T-helper 1 cell treated with Interleukin-12 subunit alpha and Interleukin-12 subunit beta and Interleukin-4 antibody, amounts not matched to agents 30 μg/mL and 1 μg/mL, for 36 hours (primary cell): ENCODE results near the gene GALNT18.

ENCODE experiments used
- H3K27ac Mint-ChIP-seq: one replicate; pipeline ENCODE4 v1.8.0; 2021; ENCODE audit warnings: mild to moderate bottlenecking, mixed read lengths
- H3K27me3 Mint-ChIP-seq: one replicate; pipeline ENCODE4 v1.8.0; 2021; ENCODE audit warnings: low read depth, mixed read lengths
- H3K36me3 Mint-ChIP-seq: one replicate; pipeline ENCODE4 v1.8.0; 2021; ENCODE audit warnings: low read depth, mixed read lengths
- H3K4me1 Mint-ChIP-seq: one replicate; pipeline ENCODE4 v1.8.0; 2021; ENCODE audit warnings: low read depth, mixed read lengths
- H3K4me3 Mint-ChIP-seq: one replicate; pipeline ENCODE4 v1.8.0; 2021; ENCODE audit warnings: mild to moderate bottlenecking, moderate library complexity, mixed read lengths
- H3K9me3 Mint-ChIP-seq: one replicate; pipeline ENCODE4 v1.8.0; 2021; ENCODE audit warnings: mixed read lengths

GALNT18 gene

DNA sequence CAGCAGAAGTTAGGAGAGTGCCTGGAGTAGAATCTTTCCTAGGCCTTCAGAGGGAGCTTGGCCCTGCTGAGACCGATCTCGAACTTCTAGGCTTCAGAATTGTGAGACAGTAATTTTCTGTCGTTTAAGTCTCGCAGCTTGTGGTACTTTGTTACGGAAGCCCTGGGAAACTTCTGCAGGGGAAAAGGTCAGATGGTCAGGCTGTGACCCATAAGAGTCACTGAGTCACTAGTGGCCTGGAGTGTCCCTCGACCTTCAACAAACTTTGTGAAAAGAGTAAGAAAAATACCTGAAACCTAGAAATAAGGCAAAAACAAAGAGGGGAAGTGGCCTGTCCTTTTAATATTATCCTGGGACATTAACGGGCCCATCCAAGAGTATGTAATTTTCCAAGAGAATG lies 303.3 kb downstream of the GALNT18 start:
- Mint-ChIP-seq H3K27ac (no peak overlapping the region), H3K27me3 (no peaks in the 10 kb centered on the region), H3K9me3 (no peaks in the 10 kb centered on the region), H3K4me3 (no peak overlapping the region), H3K4me1 (no peaks in the 10 kb centered on the region), H3K36me3 (no peaks in the 10 kb centered on the region)

DNA sequence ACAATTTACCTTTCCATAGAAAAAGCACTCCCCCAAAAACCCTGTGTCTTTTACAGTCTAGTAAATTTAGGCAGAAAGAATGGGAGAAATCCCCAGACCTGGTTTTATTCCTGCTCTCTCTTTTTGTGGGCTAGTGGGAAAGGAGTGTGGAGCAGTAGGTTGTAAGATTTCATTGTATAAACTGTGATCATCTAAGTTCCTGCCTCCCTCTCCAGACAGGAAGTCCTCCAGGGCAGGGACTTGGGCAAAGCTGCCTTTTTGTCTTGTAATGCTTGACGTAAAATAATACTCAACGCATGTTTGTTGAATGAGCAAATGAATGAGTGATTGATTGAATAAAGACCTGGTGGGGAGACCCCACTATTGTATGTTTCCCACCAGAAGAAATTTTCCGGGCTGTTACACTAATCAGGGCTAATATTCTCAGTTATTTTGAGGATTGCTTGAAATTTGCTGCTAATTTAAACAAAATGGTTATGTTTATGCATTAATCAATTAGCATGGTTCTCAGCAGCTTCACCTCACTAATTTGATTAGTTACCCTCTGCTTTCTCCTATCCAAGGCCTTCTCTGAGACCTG lies 305.1 kb downstream of the GALNT18 start:
- Mint-ChIP-seq H3K9me3 (no peaks in the 10 kb centered on the region), H3K36me3 (no peaks in the 10 kb centered on the region), H3K4me3 (no peak overlapping the region), H3K4me1 (no peaks in the 10 kb centered on the region), H3K27me3 (no peaks in the 10 kb centered on the region), H3K27ac (no peak overlapping the region)

- Mint-ChIP-seq H3K4me3 (no peak overlapping the region), H3K4me1 (peaks cover 6% of the 10 kb centered on the region), H3K27ac (no peak overlapping the region), H3K36me3 (no peaks in the 10 kb centered on the region), H3K27me3 (no peaks in the 10 kb centered on the region), H3K9me3 (peaks cover 7% of the 10 kb centered on the region)
These were observed 307.7 kb downstream of the GALNT18 start for GRCh38 chr11:11313902-11314692.

DNA sequence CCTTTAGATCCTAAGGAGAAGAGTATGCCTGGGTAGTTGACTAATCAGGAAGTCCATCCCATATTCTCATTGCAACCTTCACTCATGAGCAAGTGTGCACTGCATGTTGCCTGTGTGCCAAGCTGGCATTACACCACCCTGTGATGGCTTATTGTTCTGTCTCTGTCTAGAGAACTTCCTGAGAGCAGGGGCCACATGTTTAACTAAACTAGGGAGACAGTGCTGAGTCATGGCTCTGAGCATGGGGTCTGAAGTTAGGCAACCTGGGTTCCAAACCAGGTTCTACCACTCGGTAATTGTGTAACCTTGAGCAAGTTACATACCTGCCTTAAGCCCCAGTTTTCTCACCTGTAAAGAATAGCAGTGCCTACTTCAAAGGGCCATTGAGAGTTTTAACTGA lies 308.4 kb downstream of the GALNT18 start:
- Mint-ChIP-seq H3K27me3 (no peaks in the 10 kb centered on the region), H3K4me3 (no peak overlapping the region), H3K36me3 (no peaks in the 10 kb centered on the region), H3K4me1 (peaks cover 6% of the 10 kb centered on the region), H3K9me3 (peaks cover 7% of the 10 kb centered on the region), H3K27ac (no peak overlapping the region)

- peaks cover 6% of the 10 kb centered on the region for H3K4me1 Mint-ChIP-seq
- no peaks in the 10 kb centered on the region for H3K27me3 Mint-ChIP-seq
- no peak overlapping the region for H3K4me3 Mint-ChIP-seq
- no peak overlapping the region for H3K27ac Mint-ChIP-seq
- no peaks in the 10 kb centered on the region for H3K36me3 Mint-ChIP-seq
- H3K9me3 Mint-ChIP-seq = peaks cover 7% of the 10 kb centered on the region
These were observed 309.1 kb downstream of the GALNT18 start for GRCh38 chr11:11312738-11313137.

DNA sequence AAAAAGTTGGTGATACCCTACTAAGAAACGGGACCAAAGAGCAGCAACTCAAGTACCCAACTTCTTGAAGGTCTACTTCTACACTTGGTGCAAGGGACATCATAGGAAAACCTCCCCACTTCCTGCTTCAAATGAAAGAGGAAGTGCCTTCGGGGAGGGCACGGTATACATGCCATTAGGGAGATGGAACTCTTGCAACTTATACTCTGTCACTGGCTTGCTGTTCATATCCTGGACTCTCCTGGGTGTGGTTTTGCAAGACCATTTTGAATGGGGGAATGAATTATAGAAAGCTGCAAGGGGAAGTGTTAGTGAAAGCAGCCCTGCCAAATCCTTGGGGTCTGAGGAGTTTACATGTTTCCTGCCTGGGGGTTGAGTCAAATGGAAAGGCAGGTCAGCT lies 310.6 kb downstream of the GALNT18 start:
- no peak overlapping the region for H3K27ac Mint-ChIP-seq
- H3K9me3 Mint-ChIP-seq = peaks cover 7% of the 10 kb centered on the region

GRCh38 chr11:11309906-11310305 lies 311.9 kb downstream of the GALNT18 start:
- Mint-ChIP-seq H3K4me3 (no peak overlapping the region), H3K9me3 (peaks cover 7% of the 10 kb centered on the region), H3K27me3 (no peaks in the 10 kb centered on the region), H3K4me1 (peaks cover 6% of the 10 kb centered on the region), H3K27ac (no peak overlapping the region), H3K36me3 (no peaks in the 10 kb centered on the region)

More for the DNA sequence above, 310.6 kb downstream of the GALNT18 start:
- H3K36me3 Mint-ChIP-seq = no peaks in the 10 kb centered on the region
- H3K27me3 Mint-ChIP-seq = no peaks in the 10 kb centered on the region
- no peak overlapping the region for H3K4me3 Mint-ChIP-seq
- H3K4me1 Mint-ChIP-seq = peaks cover 6% of the 10 kb centered on the region

GRCh38 chr11:11308249-11308648 lies 313.6 kb downstream of the GALNT18 start:
- no peaks in the 10 kb centered on the region for H3K36me3 Mint-ChIP-seq
- no peak overlapping the region for H3K4me3 Mint-ChIP-seq
- H3K9me3 Mint-ChIP-seq = peaks cover 7% of the 10 kb centered on the region
- H3K4me1 Mint-ChIP-seq = peaks cover 6% of the 10 kb centered on the region
- no peaks in the 10 kb centered on the region for H3K27me3 Mint-ChIP-seq
- no peak overlapping the region for H3K27ac Mint-ChIP-seq

DNA sequence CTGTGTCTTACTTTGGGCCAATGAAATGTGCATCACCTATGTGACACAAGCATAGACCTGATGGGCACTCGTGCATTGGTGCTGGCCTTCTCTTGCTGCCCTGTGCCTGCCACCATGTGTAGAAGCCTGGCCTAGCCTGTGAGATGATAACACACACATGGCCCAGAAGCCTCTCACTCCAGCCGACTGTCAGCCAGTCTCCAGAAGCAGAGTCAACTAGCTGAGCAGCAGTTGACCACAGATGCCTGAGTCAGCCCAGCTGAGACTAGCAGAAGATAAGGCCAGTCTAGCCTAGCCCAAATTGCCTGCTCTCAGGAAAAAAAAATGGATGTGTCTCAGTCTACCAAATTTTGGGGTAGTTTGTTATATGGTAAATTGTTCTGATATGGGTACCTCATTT lies 314.9 kb downstream of the GALNT18 start:
- H3K27ac Mint-ChIP-seq = no peak overlapping the region
- no peak overlapping the region for H3K4me3 Mint-ChIP-seq
- no peaks in the 10 kb centered on the region for H3K36me3 Mint-ChIP-seq
- H3K4me1 Mint-ChIP-seq = peaks cover 6% of the 10 kb centered on the region
- H3K9me3 Mint-ChIP-seq = peaks cover 7% of the 10 kb centered on the region
- no peaks in the 10 kb centered on the region for H3K27me3 Mint-ChIP-seq

GRCh38 chr11:11304550-11304949 lies 317.3 kb downstream of the GALNT18 start:
- Mint-ChIP-seq H3K27me3 (no peaks in the 10 kb centered on the region), H3K4me3 (no peak overlapping the region), H3K27ac (no peak overlapping the region), H3K4me1 (no peaks in the 10 kb centered on the region), H3K9me3 (no peaks in the 10 kb centered on the region), H3K36me3 (no peaks in the 10 kb centered on the region)

GRCh38 chr11:11302565-11302964 lies 319.2 kb downstream of the GALNT18 start:
- H3K9me3 Mint-ChIP-seq = no peaks in the 10 kb centered on the region
- no peaks in the 10 kb centered on the region for H3K36me3 Mint-ChIP-seq
- H3K27ac Mint-ChIP-seq = no peak overlapping the region
- no peaks in the 10 kb centered on the region for H3K4me1 Mint-ChIP-seq
- H3K27me3 Mint-ChIP-seq = no peaks in the 10 kb centered on the region
- H3K4me3 Mint-ChIP-seq = no peak overlapping the region

GRCh38 chr11:11301212-11301611 lies 320.6 kb downstream of the GALNT18 start:
- H3K9me3 Mint-ChIP-seq = no peaks in the 10 kb centered on the region
- no peaks in the 10 kb centered on the region for H3K27me3 Mint-ChIP-seq
- H3K36me3 Mint-ChIP-seq = no peaks in the 10 kb centered on the region
- no peaks in the 10 kb centered on the region for H3K4me1 Mint-ChIP-seq
- no peak overlapping the region for H3K27ac Mint-ChIP-seq
- H3K4me3 Mint-ChIP-seq = no peak overlapping the region

DNA sequence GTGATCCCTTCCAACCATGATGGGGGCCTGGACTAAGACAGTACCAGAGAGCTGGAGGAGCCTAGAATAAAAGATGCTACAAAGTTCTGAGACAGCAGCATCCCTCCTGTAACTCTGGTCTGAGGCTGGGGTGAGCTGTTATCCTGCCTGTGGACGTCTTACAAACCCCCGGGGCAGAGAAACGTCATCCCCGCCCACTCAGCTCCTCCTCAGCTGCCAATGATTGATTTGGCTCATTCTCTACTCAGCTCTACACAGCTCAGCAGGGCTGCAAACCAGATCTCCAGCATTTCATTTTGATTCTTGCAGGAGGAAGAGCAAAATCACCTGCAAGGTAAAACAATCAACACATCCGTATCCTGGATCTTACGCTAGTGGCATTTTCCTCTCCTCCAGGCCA lies 324.2 kb downstream of the GALNT18 start:
- Mint-ChIP-seq H3K4me1 (no peaks in the 10 kb centered on the region), H3K36me3 (no peaks in the 10 kb centered on the region), H3K9me3 (no peaks in the 10 kb centered on the region)

GRCh38 chr11:11296434-11296833 lies 325.4 kb downstream of the GALNT18 start:
- H3K9me3 Mint-ChIP-seq = no peaks in the 10 kb centered on the region

More for the DNA sequence above, 324.2 kb downstream of the GALNT18 start:
- no peak overlapping the region for H3K4me3 Mint-ChIP-seq
- H3K27me3 Mint-ChIP-seq = no peaks in the 10 kb centered on the region
- H3K27ac Mint-ChIP-seq = no peak overlapping the region

GRCh38 chr11:11294551-11294855 lies 327.3 kb downstream of the GALNT18 start:
- H3K27ac Mint-ChIP-seq = no peak overlapping the region
- no peaks in the 10 kb centered on the region for H3K27me3 Mint-ChIP-seq
- no peaks in the 10 kb centered on the region for H3K4me1 Mint-ChIP-seq
- H3K9me3 Mint-ChIP-seq = no peaks in the 10 kb centered on the region
- no peaks in the 10 kb centered on the region for H3K36me3 Mint-ChIP-seq
- H3K4me3 Mint-ChIP-seq = no peak overlapping the region

More at GRCh38 chr11:11296434-11296833, 325.4 kb downstream of the GALNT18 start:
- Mint-ChIP-seq H3K27me3 (no peaks in the 10 kb centered on the region), H3K36me3 (no peaks in the 10 kb centered on the region), H3K4me1 (no peaks in the 10 kb centered on the region), H3K4me3 (no peak overlapping the region), H3K27ac (no peak overlapping the region)
